Loucy (cell line): ENCODE results near the gene RAD21L1.

Experiments used
- H2AFZ ChIP-seq: fragments of 200-600 bp; sonication (generic); 2 replicates; pipeline ENCODE4 v1.6.0; 2016; ENCODE audit warnings: antibody characterized with exemption, mild to moderate bottlenecking, low read length, moderate library complexity
- H3F3A ChIP-seq: fragments of 200-600 bp; 2 replicates; pipeline ENCODE4 v1.6.0; 2016; ENCODE audit warnings: antibody characterized with exemption, low read depth, mild to moderate bottlenecking
- H3K27me3 ChIP-seq: fragments of 200-600 bp; sonication (generic); 2 replicates; pipeline ENCODE4 v1.6.1; 2014; ENCODE audit warnings: low read length, mild to moderate bottlenecking; ENCODE audit not compliant: insufficient read depth, poor library complexity, severe bottlenecking
- H3K36me3 ChIP-seq: fragments of 200-600 bp; sonication (generic); 2 replicates; pipeline ENCODE4 v1.6.1; 2016; ENCODE audit warnings: low read length; ENCODE audit not compliant: insufficient read depth
- H3K4me1 ChIP-seq: fragments of 200-600 bp; sonication (generic); 2 replicates; pipeline ENCODE4 v1.5.1; 2014; ENCODE audit warnings: low read length, mild to moderate bottlenecking; ENCODE audit not compliant: insufficient read depth, poor library complexity, severe bottlenecking
- H3K4me2 ChIP-seq: fragments of 200-600 bp; sonication (generic); 2 replicates; pipeline ENCODE4 v1.6.0; 2014; ENCODE audit warnings: antibody characterized with exemption, low read length, low read depth, mild to moderate bottlenecking; ENCODE audit not compliant: poor library complexity, severe bottlenecking
- H3K4me3 ChIP-seq: fragments of 200-600 bp; sonication (generic); 2 replicates; pipeline ENCODE4 v1.5.1; 2014; ENCODE audit warnings: low read length, mild to moderate bottlenecking, mixed read lengths; ENCODE audit not compliant: poor library complexity, severe bottlenecking
- H3K79me2 ChIP-seq: fragments of 200-600 bp; sonication (generic); 2 replicates; pipeline ENCODE4 v1.6.1; 2014; ENCODE audit warnings: low read length; ENCODE audit not compliant: insufficient read depth
- H3K9ac ChIP-seq: fragments of 200-600 bp; sonication (generic); 2 replicates; pipeline ENCODE4 v1.6.0; 2014; ENCODE audit warnings: mild to moderate bottlenecking, low read depth, low read length, moderate library complexity; ENCODE audit not compliant: poor library complexity, severe bottlenecking
- H3K9me2 ChIP-seq: fragments of 200-600 bp; sonication (generic); replicated peaks from 2 replicates; pipeline ENCODE4 v1.6.1; 2016; ENCODE audit warnings: low read depth, low read length, mixed read lengths
- H3K9me3 ChIP-seq: fragments of 200-600 bp; sonication (generic); 2 replicates; pipeline ENCODE4 v1.6.1; 2014; ENCODE audit warnings: mild to moderate bottlenecking, antibody characterized with exemption, low read length, low read depth; ENCODE audit not compliant: insufficient read depth
- H4K20me1 ChIP-seq: fragments of 200-600 bp; sonication (generic); 2 replicates; pipeline ENCODE4 v1.6.0; 2014; ENCODE audit warnings: antibody characterized with exemption, low read length, mild to moderate bottlenecking; ENCODE audit not compliant: insufficient read depth, poor library complexity, severe bottlenecking
- CTCF ChIP-seq: fragments of 200-600 bp; sonication (generic); conservative IDR thresholded peaks from 2 replicates; pipeline ENCODE4 v1.5.1; 2014; ENCODE audit warnings: mild to moderate bottlenecking, antibody characterized with exemption, low read length
- EZH2phosphoT487 ChIP-seq: fragments of 200-600 bp; IDR thresholded peaks from 2 replicates; pipeline ENCODE4 v1.6.1; 2018; ENCODE audit warnings: antibody characterized with exemption, mild to moderate bottlenecking, moderate library complexity, borderline replicate concordance

The RAD21L1 gene

GRCh38 chr20:1190847-1191246 lies 35.0 kb upstream of the RAD21L1 start:
- Histone ChIP-seq H3K4me1 (no peaks in the 10 kb centered on the region), H3K4me3 (no peak overlapping the region), H3K9ac (no peak overlapping the region), H3K4me2 (no peak overlapping the region), H3K79me2 (no peaks in the 10 kb centered on the region), H2AFZ (no peak overlapping the region), H3K36me3 (no peaks in the 10 kb centered on the region), H4K20me1 (no peaks in the 10 kb centered on the region), H3K9me2 (no peaks in the 10 kb centered on the region), H3K9me3 (no peaks in the 10 kb centered on the region), H3K27me3 (no peaks in the 10 kb centered on the region), H3F3A (no peaks in the 10 kb centered on the region)
- TF ChIP-seq EZH2phosphoT487: no peak
- no peak for TF ChIP-seq CTCF

- H3K36me3 ChIP-seq: no peaks in the 10 kb centered on the region
- no peaks in the 10 kb centered on the region for H3K4me1 ChIP-seq
- no peak overlapping the region for H3K4me2 ChIP-seq
- H3K79me2 ChIP-seq: no peaks in the 10 kb centered on the region
- H2AFZ ChIP-seq: no peak overlapping the region
- no peak overlapping the region for H3K4me3 ChIP-seq
- no peaks in the 10 kb centered on the region for H3K9me2 ChIP-seq
- no peaks in the 10 kb centered on the region for H3K9me3 ChIP-seq
- H3K27me3 ChIP-seq: no peaks in the 10 kb centered on the region
- H3K9ac ChIP-seq: no peak overlapping the region
- no peaks in the 10 kb centered on the region for H3F3A ChIP-seq
- no peaks in the 10 kb centered on the region for H4K20me1 ChIP-seq
- TF ChIP-seq CTCF (no peak), EZH2phosphoT487 (no peak)
Measured at GRCh38 chr20:1191299-1191698, 34.5 kb upstream of the RAD21L1 start.

DNA sequence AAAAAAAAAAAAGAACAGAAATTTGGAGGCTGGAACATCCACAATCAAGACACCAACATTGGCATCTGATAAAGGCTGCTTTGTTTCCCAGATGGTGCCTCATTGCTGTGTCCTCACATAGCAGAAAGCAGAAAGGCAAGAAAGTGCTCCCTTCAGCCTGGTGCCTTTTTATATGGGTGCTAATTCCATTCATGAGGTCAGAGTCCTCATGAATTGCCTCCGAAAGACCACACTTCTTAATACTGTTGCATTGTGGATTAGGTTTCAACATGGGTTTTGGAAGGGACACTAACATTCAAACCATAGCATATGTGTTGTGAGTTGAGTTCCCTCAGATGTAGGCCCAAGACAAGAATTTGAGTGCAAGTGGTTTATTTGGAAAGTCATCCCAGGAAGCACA lies 30.6 kb upstream of the RAD21L1 start:
- Histone ChIP-seq H3F3A (no peaks in the 10 kb centered on the region), H3K79me2 (no peaks in the 10 kb centered on the region), H3K9me3 (no peaks in the 10 kb centered on the region), H2AFZ (no peak overlapping the region), H3K9ac (no peak overlapping the region), H3K4me3 (no peak overlapping the region), H3K36me3 (no peaks in the 10 kb centered on the region), H3K4me1 (peaks cover 5% of the 10 kb centered on the region), H4K20me1 (no peaks in the 10 kb centered on the region), H3K27me3 (no peaks in the 10 kb centered on the region), H3K9me2 (no peaks in the 10 kb centered on the region), H3K4me2 (no peak overlapping the region)
- TF ChIP-seq EZH2phosphoT487 (no peak), CTCF (no peak)
